ENCODE results near the gene BTBD9. TPM values are rescaled to one million over a fixed set of nuclear protein-coding genes. Genes with fewer than 3 reads are reported as not detected.

Gene BTBD9
- total and polyA plus RNA-seq, 2 donors (not counting 3 experiments of a cell fraction or from before 2014, with no cell fraction given) = 4.9 to 15.0 TPM

- no peaks in the 10 kb centered on the region for H3K27me3 ChIP-seq (ENCODE audit: control insufficient read depth in 2 of 2, insufficient read depth in 2 of 2, low read length in 2 of 2)
- H3K27ac ChIP-seq (ENCODE audit: insufficient read depth, low read depth, low read length) = peak overlapping the region; percentile 56
- TF ChIP-seq JUN (IDR thresholded peaks at IDR 0.05; ENCODE audit: borderline replicate concordance, insufficient read depth, insufficient read length, low read depth) = peak; percentile 71
- TF ChIP-seq EZH2 (IDR thresholded peaks at IDR 0.05; ENCODE audit: borderline replicate concordance, low read depth, low read length, severe bottlenecking) = no peak
- CTCF ChIA-PET = interaction anchor here (1.0 kb wide), 1 partner anchor 26 kb away, joined by 3 read pairs; no protein-coding TSS in a partner anchor
- DNase-seq (ENCODE audit: low read depth, low spot score) (peak; percentile 88), FAIRE-seq (peak; percentile 73)
- no peak overlapping the region for H3K9ac ChIP-seq (replicated peaks; ENCODE audit: extremely low read depth, insufficient read depth, low read length)
- peaks cover 14% of the 10 kb centered on the region for H3K4me1 ChIP-seq (ENCODE audit: control insufficient read depth, extremely low read depth, insufficient read depth, low read length)
- H3K4me3 ChIP-seq (replicated peaks in 1 of 3; ENCODE audit: insufficient read depth in 1 of 3, low read depth in 1 of 3, low read length in 3 of 3) = no peak overlapping the region
- dilution Hi-C loops (cut with MboI; ENCODE audit: extremely low pct_ligation_motif_present, low sequenced_read_pairs) = no loop called here
- H2AFZ ChIP-seq (ENCODE audit: low read depth, low read length) = peak overlapping the region; percentile 1
- H4K20me1 ChIP-seq (replicated peaks; ENCODE audit: control insufficient read depth, extremely low read depth, insufficient read depth, low read length) = no peaks in the 10 kb centered on the region
- POLR2A ChIA-PET = no interaction called here
- no peaks in the 10 kb centered on the region for H3K9me1 ChIP-seq (replicated peaks; ENCODE audit: control insufficient read depth, extremely low read depth, insufficient read depth, low read length)
- intact Hi-C loops (cut with micrococcal nuclease) = no loop called here
- H3K9me3 ChIP-seq (replicated peaks; ENCODE audit: control insufficient read depth, insufficient read depth, low read length) = no peaks in the 10 kb centered on the region
- no TSS peak for BruUV-seq (replicated peaks)
- H3K79me2 ChIP-seq (ENCODE audit: control insufficient read depth, insufficient read depth, low read length) = no peaks in the 10 kb centered on the region
- H3K36me3 ChIP-seq (ENCODE audit: control insufficient read depth in 2 of 2, extremely low read depth in 1 of 2, insufficient read depth in 2 of 2, low read length in 2 of 2) = no peaks in the 10 kb centered on the region
- H3K4me2 ChIP-seq (ENCODE audit: insufficient read depth, low read length) = peak overlapping the region; percentile 29
Measured at GRCh38 chr6:38212579-38212978, 427.1 kb downstream of the BTBD9 start.

GRCh38 chr6:38212116-38212515 is 427.6 kb downstream of the BTBD9 start:
- H3K4me2 ChIP-seq (ENCODE audit: insufficient read depth, low read length) = peak overlapping the region; percentile 29
- no peaks in the 10 kb centered on the region for H3K27me3 ChIP-seq (ENCODE audit: control insufficient read depth in 2 of 2, insufficient read depth in 2 of 2, low read length in 2 of 2)
- FAIRE-seq (no peak), DNase-seq (ENCODE audit: low read depth, low spot score) (no peak)
- peaks cover 14% of the 10 kb centered on the region for H3K4me1 ChIP-seq (ENCODE audit: control insufficient read depth, extremely low read depth, insufficient read depth, low read length)
- intact Hi-C loops (cut with micrococcal nuclease) (no loop called here), dilution Hi-C loops (cut with MboI; ENCODE audit: extremely low pct_ligation_motif_present, low sequenced_read_pairs) (no loop called here)
- no peaks in the 10 kb centered on the region for H3K9me3 ChIP-seq (replicated peaks; ENCODE audit: control insufficient read depth, insufficient read depth, low read length)
- H3K36me3 ChIP-seq (ENCODE audit: control insufficient read depth in 2 of 2, extremely low read depth in 1 of 2, insufficient read depth in 2 of 2, low read length in 2 of 2) = no peaks in the 10 kb centered on the region
- H3K9me1 ChIP-seq (replicated peaks; ENCODE audit: control insufficient read depth, extremely low read depth, insufficient read depth, low read length) = no peaks in the 10 kb centered on the region
- H3K9ac ChIP-seq (replicated peaks; ENCODE audit: extremely low read depth, insufficient read depth, low read length) = no peak overlapping the region
- H2AFZ ChIP-seq (ENCODE audit: low read depth, low read length) = peak overlapping the region; percentile 1
- peak overlapping the region; percentile 56 for H3K27ac ChIP-seq (ENCODE audit: insufficient read depth, low read depth, low read length)
- ChIA-PET CTCF (no interaction called here), POLR2A (no interaction called here)
- BruUV-seq (replicated peaks) = no TSS peak
- no peaks in the 10 kb centered on the region for H4K20me1 ChIP-seq (replicated peaks; ENCODE audit: control insufficient read depth, extremely low read depth, insufficient read depth, low read length)
- no peak for TF ChIP-seq POLR2A (IDR thresholded peaks at IDR 0.05; ENCODE audit: low read depth, low read length)
- no peak for TF ChIP-seq JUN (IDR thresholded peaks at IDR 0.05; ENCODE audit: borderline replicate concordance, insufficient read depth, insufficient read length, low read depth)
- no peak for TF ChIP-seq CTCF (IDR thresholded peaks at IDR 0.05; ENCODE audit: extremely low read depth in 1 of 2, insufficient read depth in 1 of 2, low read depth in 1 of 2, low read length in 2 of 2)
- TF ChIP-seq GATA2 (IDR thresholded peaks at IDR 0.05; ENCODE audit: insufficient read depth, insufficient read length, low read depth, low read length) = no peak
- TF ChIP-seq EZH2 (IDR thresholded peaks at IDR 0.05; ENCODE audit: borderline replicate concordance, low read depth, low read length, severe bottlenecking) = no peak
- H3K4me3 ChIP-seq (replicated peaks in 1 of 3; ENCODE audit: insufficient read depth in 1 of 3, low read depth in 1 of 3, low read length in 3 of 3) = no peak overlapping the region
- no peaks in the 10 kb centered on the region for H3K79me2 ChIP-seq (ENCODE audit: control insufficient read depth, insufficient read depth, low read length)

Data from endothelial cell of umbilical vein (primary cell).